CD14-positive monocyte (primary cell): ENCODE data around the gene AP5B1. TPM values are rescaled to one million over a fixed set of nuclear protein-coding genes. Genes with fewer than 3 reads are reported as not detected.

Source experiments
- DNase-seq, 3 donors: peaks; one replicate each; pipeline ENCODE4 v3.0.0-alpha.2; 2011 to 2022
- H2AFZ ChIP-seq: 2 replicates; pipeline ENCODE4 v1.6.0; 2012; ENCODE audit warnings: mild to moderate bottlenecking, low read depth, low read length, inconsistent platforms; ENCODE audit not compliant: insufficient read depth, poor library complexity, severe bottlenecking
- H3K27ac ChIP-seq, 2 donors: 1 replicate in 1 of 2; 2 replicates in 1 of 2; pipeline ENCODE4 v1.5.1; 2012 to 2013; ENCODE audit warnings: low read length in 2 of 2, control low read depth in 1 of 2, inconsistent platforms in 1 of 2, low read depth in 1 of 2, mild to moderate bottlenecking in 1 of 2
- H3K27me3 ChIP-seq, 2 donors: one replicate each; pipeline versions ENCODE4 v1.6.0 to v1.6.1; 2011 to 2013; ENCODE audit warnings: low read length in 2 of 2; ENCODE audit not compliant: control insufficient read depth in 2 of 2, insufficient read depth in 2 of 2
- H3K36me3 ChIP-seq, 2 donors: replicated peaks in 1 of 2; 1 replicate in 1 of 2; 2 replicates in 1 of 2; pipeline versions ENCODE4 v1.5.1 to v1.6.1; 2012 to 2013; ENCODE audit warnings: low read length in 2 of 2, control low read depth in 1 of 2, inconsistent platforms in 1 of 2, mild to moderate bottlenecking in 1 of 2; ENCODE audit not compliant: insufficient read depth in 2 of 2, control insufficient read depth in 1 of 2
- H3K4me1 ChIP-seq, 2 donors: 1 replicate in 1 of 2; 2 replicates in 1 of 2; pipeline versions ENCODE4 v1.5.1 to v1.6.1; 2012 to 2013; ENCODE audit warnings: low read length in 2 of 2, control low read depth in 1 of 2, inconsistent platforms in 1 of 2, mild to moderate bottlenecking in 1 of 2, moderate library complexity in 1 of 2; ENCODE audit not compliant: insufficient read depth in 2 of 2, control insufficient read depth in 1 of 2
- H3K4me2 ChIP-seq: replicated peaks from 2 replicates; pipeline ENCODE3; 2012; ENCODE audit warnings: low read length, moderate library complexity, mild to moderate bottlenecking; ENCODE audit not compliant: poor library complexity, severe bottlenecking; ENCODE audit errors: extremely low read depth
- H3K4me3 ChIP-seq, 3 experiments: fragments of 200-600 bp in 1 of 3; sonication (generic) in 1 of 3; replicated peaks in 1 of 3; 1 replicate in 2 of 3; 2 replicates in 1 of 3; pipeline ENCODE4 v1.5.1; 2011 to 2013; ENCODE audit warnings: low read length in 3 of 3, mild to moderate bottlenecking in 3 of 3, control low read depth in 2 of 3, low read depth in 2 of 3, inconsistent platforms in 1 of 3, moderate library complexity in 1 of 3
- H3K79me2 ChIP-seq: 2 replicates; pipeline ENCODE4 v1.6.0; 2012; ENCODE audit warnings: mild to moderate bottlenecking, control low read depth, inconsistent platforms, low read length, moderate library complexity; ENCODE audit not compliant: insufficient read depth
- H3K9ac ChIP-seq: 2 replicates; pipeline ENCODE4 v1.6.0; 2017; ENCODE audit warnings: low read length, mild to moderate bottlenecking; ENCODE audit not compliant: insufficient read depth, poor library complexity, severe bottlenecking
- H3K9me3 ChIP-seq, 2 donors: replicated peaks in 1 of 2; 1 replicate in 1 of 2; 2 replicates in 1 of 2; pipeline versions ENCODE4 v1.5.1 to v1.6.1; 2012 to 2013; ENCODE audit warnings: low read length in 2 of 2, control low read depth in 1 of 2; ENCODE audit not compliant: control insufficient read depth in 1 of 2, insufficient read depth in 1 of 2
- H4K20me1 ChIP-seq: 2 replicates; pipeline ENCODE4 v1.6.0; 2012; ENCODE audit warnings: mild to moderate bottlenecking, low read length, control low read depth, moderate library complexity; ENCODE audit not compliant: insufficient read depth
- H3K27ac Mint-ChIP-seq, 7 donors: one replicate each; pipeline ENCODE4 v1.8.0; 2020; ENCODE audit warnings: mild to moderate bottlenecking in 7 of 7, mixed read lengths in 7 of 7, moderate library complexity in 6 of 7, inconsistent platforms in 2 of 7
- H3K27me3 Mint-ChIP-seq, 3 donors: one replicate each; pipeline ENCODE4 v1.8.0; 2021 to 2022; ENCODE audit warnings: low read depth in 3 of 3, mild to moderate bottlenecking in 3 of 3, mixed read lengths in 3 of 3, moderate library complexity in 3 of 3, inconsistent platforms in 1 of 3
- H3K36me3 Mint-ChIP-seq, 2 donors: one replicate each; pipeline ENCODE4 v1.8.0; 2020; ENCODE audit warnings: mixed read lengths in 2 of 2, inconsistent platforms in 1 of 2, mild to moderate bottlenecking in 1 of 2
- H3K4me1 Mint-ChIP-seq: one replicate; pipeline ENCODE4 v1.8.0; 2020; ENCODE audit warnings: mild to moderate bottlenecking, mixed read lengths
- H3K4me3 Mint-ChIP-seq, 2 donors: one replicate each; pipeline ENCODE4 v1.8.0; 2020; ENCODE audit warnings: mild to moderate bottlenecking in 2 of 2, mixed read lengths in 2 of 2, moderate library complexity in 1 of 2
- H3K9me3 Mint-ChIP-seq, 7 donors: one replicate each; pipeline ENCODE4 v1.8.0; 2020 to 2022; ENCODE audit warnings: mixed read lengths in 7 of 7, mild to moderate bottlenecking in 6 of 7, moderate library complexity in 6 of 7, inconsistent platforms in 2 of 7
- CTCF ChIP-seq: fragments of 200-600 bp; IDR thresholded peaks from one replicate; pipeline ENCODE4 v1.8.0; 2022; ENCODE audit warnings: antibody characterized with exemption, mild to moderate bottlenecking
- WGBS: methylation state at CpG from one replicate; pipeline ENCODE4 v1.1.5; 2013; ENCODE audit warnings: missing lambda C conversion rate; ENCODE audit not compliant: insufficient coverage; 5-methylcytosine and 5-hydroxymethylcytosine counted together
- intact Hi-C, 2 donors: fragments of 100-400 bp; cut with micrococcal nuclease; formaldehyde crosslinking; loops; one replicate each; pipeline versions ENCODE4 v1.15.0 to v1.15.1; 2023
- polyA plus RNA-seq, 3 donors: library from polyadenylated mRNA; depleted of rRNA in 1 of 3; unstranded in 2 of 3; stranded (reverse) in 1 of 3; fragments of 300-500 nt in 2 of 3; fragments of >200 nt in 1 of 3; fragmentation: Illumina TruSeq in 2 of 3; gene quantifications; 1 replicate in 2 of 3; 2 replicates in 1 of 3; pipeline ENCODE4 v1.2.3, GENCODE V29; 2012 to 2021

AP5B1 gene
- polyA plus RNA-seq, 3 donors: 33.7 to 46.4 (median 35.1) TPM

- no peak overlapping the region for H3K4me3 Mint-ChIP-seq
- H3K4me2 ChIP-seq: no peak overlapping the region
- H3K27me3 Mint-ChIP-seq: peaks cover 0 to 2% (median 0%) of the 10 kb centered on the region in 3 donors
- H3K9me3 ChIP-seq: no peaks in the 10 kb centered on the region
- H3K27ac ChIP-seq: no peak overlapping the region
- H2AFZ ChIP-seq: no peak overlapping the region
- H3K27me3 ChIP-seq: no peaks in the 10 kb centered on the region
- no peaks in the 10 kb centered on the region for H4K20me1 ChIP-seq
- H3K4me1 ChIP-seq: peaks cover 41 to 49% of the 10 kb centered on the region in 2 donors
- no peak for DNase-seq
- peaks cover 18% of the 10 kb centered on the region for H3K79me2 ChIP-seq
- peaks cover 0 to 17% of the 10 kb centered on the region in 2 donors for H3K36me3 Mint-ChIP-seq
- no peaks in the 10 kb centered on the region for H3K36me3 ChIP-seq
- intact Hi-C loops: loop anchor here in 1 of 2 donors (5.0 to 10.0 kb wide), 2 partner anchors 47 to 55 kb away; partner anchors contain the start of gene KAT5
- H3K27ac Mint-ChIP-seq: no peak overlapping the region
- H3K9me3 Mint-ChIP-seq: peaks cover 0 to 2% (median 0%) of the 10 kb centered on the region in 7 donors
- 75% methylated on average over 3 of the region's 10 CpGs for WGBS
- no peak overlapping the region for H3K4me3 ChIP-seq
- peaks cover 53% of the 10 kb centered on the region for H3K4me1 Mint-ChIP-seq
- TF ChIP-seq CTCF: no peak
- no peak overlapping the region for H3K9ac ChIP-seq
Observed at GRCh38 chr11:65767406-65767805, 13.4 kb downstream of the AP5B1 start.

- Mint-ChIP-seq H3K36me3 (peaks cover 0 to 16% of the 10 kb centered on the region in 2 donors), H3K27ac (peak overlapping the region in 4 of 7 donors; percentile 26 to 80 (median 66)), H3K9me3 (peaks cover 0 to 6% (median 2%) of the 10 kb centered on the region in 7 donors), H3K4me3 (no peak overlapping the region), H3K4me1 (peaks cover 52% of the 10 kb centered on the region), H3K27me3 (peaks cover 0 to 2% (median 0%) of the 10 kb centered on the region in 3 donors)
- Histone ChIP-seq H3K4me1 (peaks cover 41 to 49% of the 10 kb centered on the region in 2 donors), H3K4me3 (no peak overlapping the region), H2AFZ (no peak overlapping the region), H3K4me2 (no peak overlapping the region), H3K9ac (no peak overlapping the region), H3K27me3 (no peaks in the 10 kb centered on the region), H3K79me2 (peaks cover 9% of the 10 kb centered on the region), H3K9me3 (no peaks in the 10 kb centered on the region), H3K27ac (no peak overlapping the region), H4K20me1 (no peaks in the 10 kb centered on the region), H3K36me3 (no peaks in the 10 kb centered on the region)
- intact Hi-C loops: loop anchor here in 1 of 2 donors (5.0 to 10.0 kb wide), 2 partner anchors 48 to 54 kb away; partner anchors contain the start of gene KAT5
- TF ChIP-seq CTCF: no peak
- DNase-seq: no peak
- 0% methylated on average over 2 of the region's 7 CpGs for WGBS
Observed at GRCh38 chr11:65766535-65766934, 14.2 kb downstream of the AP5B1 start.
